ENCODE results near the gene N4BP2L2. TPM values are rescaled to one million over a fixed set of nuclear protein-coding genes. Genes with fewer than 3 reads are reported as not detected.

The N4BP2L2 gene
- total RNA-seq, 2 donors from 2014 or later = 59.6 to 82.3 TPM

- intact Hi-C loops (cut with DNase I) = no loop called here
These were observed 95.5 kb downstream of the N4BP2L2 start for GRCh38 chr13:32443111-32443510.

DNA sequence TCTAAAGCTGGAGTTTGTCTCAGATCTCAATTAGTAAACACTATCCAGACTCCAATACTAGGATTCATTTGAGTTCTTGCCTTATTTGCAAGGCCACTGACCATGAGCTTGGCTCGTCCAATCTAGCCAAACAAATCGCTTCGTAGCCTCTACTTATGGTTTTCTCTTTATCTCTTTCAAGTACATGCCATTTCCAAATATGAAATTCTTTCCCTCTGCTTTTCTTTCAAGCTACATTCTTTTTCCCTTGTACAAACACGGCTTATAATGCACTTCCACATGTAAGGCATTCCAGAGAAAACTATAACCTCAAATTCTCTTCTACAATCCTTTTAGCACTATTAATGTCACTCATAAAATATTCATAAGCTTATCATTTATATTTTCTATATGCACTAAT lies 99.7 kb downstream of the N4BP2L2 start:
- intact Hi-C loops (cut with DNase I) = no loop called here

More at GRCh38 chr13:32443111-32443510, 95.5 kb downstream of the N4BP2L2 start:
- no peaks in the 10 kb centered on the region for H3K9me3 ChIP-seq
- no peaks in the 10 kb centered on the region for H3K36me3 ChIP-seq
- H3K27ac ChIP-seq = no peak overlapping the region
- no peak for TF ChIP-seq CTCF (IDR thresholded peaks at IDR 0.05)
- H3K4me1 ChIP-seq = no peaks in the 10 kb centered on the region
- H3K4me3 ChIP-seq = no peak overlapping the region
- no peak overlapping the region for H3K9ac ChIP-seq (ENCODE audit: low read depth in 2 of 2, low read length in 2 of 2)
- no peak for DNase-seq
- no peaks in the 10 kb centered on the region for H3K27me3 ChIP-seq

DNA sequence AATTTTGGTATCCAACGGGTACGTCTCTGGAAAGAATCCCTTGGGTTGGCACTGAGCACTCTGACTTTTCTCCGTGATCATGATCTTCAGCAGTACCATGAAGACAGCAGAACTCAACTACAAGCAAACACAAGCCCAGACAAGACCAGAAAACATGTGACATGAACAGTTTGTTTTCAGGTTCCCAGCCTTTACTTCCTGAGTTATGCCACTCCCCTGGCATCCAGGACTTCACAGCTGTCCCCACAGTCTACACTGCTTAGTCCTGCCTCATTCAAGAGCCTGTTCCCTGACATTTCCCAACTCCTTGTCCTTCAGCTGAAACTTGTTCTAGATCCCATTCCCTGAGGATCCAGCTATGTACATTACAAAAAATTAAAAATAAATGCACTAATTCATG lies 105.7 kb downstream of the N4BP2L2 start:
- Histone ChIP-seq H3K27ac (no peak overlapping the region), H3K9ac (ENCODE audit: low read depth in 2 of 2, low read length in 2 of 2) (no peak overlapping the region), H3K4me1 (no peaks in the 10 kb centered on the region), H3K27me3 (no peaks in the 10 kb centered on the region), H3K36me3 (no peaks in the 10 kb centered on the region), H3K4me3 (no peak overlapping the region), H3K9me3 (no peaks in the 10 kb centered on the region)
- no peak for TF ChIP-seq CTCF (IDR thresholded peaks at IDR 0.05)
- no peak for DNase-seq
- intact Hi-C loops (cut with DNase I) = no loop called here

More for the DNA sequence above, 99.7 kb downstream of the N4BP2L2 start:
- no peaks in the 10 kb centered on the region for H3K36me3 ChIP-seq
- DNase-seq = no peak
- H3K4me1 ChIP-seq = no peaks in the 10 kb centered on the region
- H3K4me3 ChIP-seq = no peak overlapping the region
- no peak overlapping the region for H3K9ac ChIP-seq (ENCODE audit: low read depth in 2 of 2, low read length in 2 of 2)
- H3K27me3 ChIP-seq = no peaks in the 10 kb centered on the region
- no peak overlapping the region for H3K27ac ChIP-seq
- TF ChIP-seq CTCF (IDR thresholded peaks at IDR 0.05) = no peak
- H3K9me3 ChIP-seq = no peaks in the 10 kb centered on the region

- Histone ChIP-seq H3K27ac (no peak overlapping the region), H3K27me3 (no peaks in the 10 kb centered on the region), H3K4me1 (no peaks in the 10 kb centered on the region), H3K4me3 (no peak overlapping the region), H3K9me3 (no peaks in the 10 kb centered on the region), H3K9ac (ENCODE audit: low read depth in 2 of 2, low read length in 2 of 2) (no peak overlapping the region), H3K36me3 (no peaks in the 10 kb centered on the region)
- TF ChIP-seq CTCF (IDR thresholded peaks at IDR 0.05) = no peak
- no peak for DNase-seq
- intact Hi-C loops (cut with DNase I) = no loop called here
These were observed 107.2 kb downstream of the N4BP2L2 start for GRCh38 chr13:32431361-32431760.

GRCh38 chr13:32430018-32430747 lies 108.4 kb downstream of the N4BP2L2 start:
- Histone ChIP-seq H3K9ac (ENCODE audit: low read depth in 2 of 2, low read length in 2 of 2) (no peak overlapping the region), H3K9me3 (no peaks in the 10 kb centered on the region), H3K27me3 (no peaks in the 10 kb centered on the region), H3K36me3 (no peaks in the 10 kb centered on the region), H3K4me1 (no peaks in the 10 kb centered on the region), H3K4me3 (no peak overlapping the region), H3K27ac (no peak overlapping the region)
- intact Hi-C loops (cut with DNase I) = no loop called here
- no peak for TF ChIP-seq CTCF (IDR thresholded peaks at IDR 0.05)
- DNase-seq = no peak
